Muscle of back (tissue), 11 donors: ENCODE data around the gene NEMP1. TPM values are rescaled to one million over a fixed set of nuclear protein-coding genes. Genes with fewer than 3 reads are reported as not detected.
"Not testable (repeated sequence)": the region's sequence is repeated elsewhere in the genome, so short reads cannot be mapped to it uniquely, and the experiment has no call there.

ENCODE experiments used
- DNase-seq, 3 donors: peaks; one replicate each; pipeline versions ENCODE4 v3.0.0 to v3.0.0-alpha.2; 2013
- polyA plus RNA-seq, 10 donors: library from polyadenylated mRNA; unstranded; fragments of 120-200 nt; gene quantifications; one replicate each; pipeline ENCODE4 v1.2.1, GENCODE V29; 2013; ENCODE audit not compliant: insufficient read length in 10 of 10

NEMP1 gene
- polyA plus RNA-seq, 10 donors: 13.5 to 26.0 (median 17.5) TPM

DNA sequence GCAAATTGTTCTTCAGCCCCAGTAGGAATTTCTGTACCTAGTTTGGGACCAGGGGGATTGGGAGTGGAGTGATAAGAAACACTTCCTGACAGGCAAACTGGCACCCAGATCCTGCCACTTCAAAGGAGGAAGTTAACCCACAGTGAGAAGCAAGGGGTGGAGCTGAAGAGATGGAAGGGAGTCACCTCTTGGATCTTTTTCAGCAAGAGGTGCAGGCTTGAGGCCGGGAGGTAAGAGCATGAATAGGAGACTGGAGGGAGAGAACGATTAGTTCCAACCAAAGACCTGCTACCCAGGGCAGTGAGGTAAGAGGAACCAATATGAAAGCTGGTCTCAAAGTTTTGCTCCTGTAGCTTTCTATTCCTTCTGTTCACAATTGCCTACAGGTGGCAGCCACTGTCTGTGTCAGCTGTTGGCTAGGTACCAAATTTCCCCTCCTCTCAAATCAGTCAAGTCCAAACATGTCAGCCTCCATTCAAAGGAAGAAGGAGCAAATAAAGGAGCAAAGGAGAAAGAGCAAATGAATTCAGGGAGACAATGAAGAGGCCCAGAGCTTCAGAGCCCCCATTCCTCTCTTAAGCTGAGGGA lies 47.4 kb downstream of the NEMP1 start:
- no peak for DNase-seq

DNA sequence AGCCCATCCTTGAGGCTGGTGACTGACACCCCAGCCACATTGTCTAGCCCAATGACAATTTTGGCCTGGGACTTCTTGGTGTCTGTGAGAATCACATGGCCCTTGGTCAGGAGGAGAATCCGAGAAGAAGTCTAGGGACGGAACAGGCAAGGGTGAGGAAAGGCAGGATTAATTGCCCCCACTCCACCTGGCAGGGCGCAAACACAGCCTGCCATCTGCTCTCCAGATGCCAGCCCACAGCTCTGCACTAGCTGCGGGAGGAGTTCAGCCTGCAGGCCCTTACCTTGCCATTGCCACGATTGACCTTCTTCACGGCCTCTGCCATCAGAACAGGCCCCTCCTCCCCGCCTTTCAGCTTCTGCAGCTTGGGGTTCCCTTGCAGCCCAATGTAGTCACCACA lies 49.1 kb downstream of the NEMP1 start:
- no peak for DNase-seq

DNA sequence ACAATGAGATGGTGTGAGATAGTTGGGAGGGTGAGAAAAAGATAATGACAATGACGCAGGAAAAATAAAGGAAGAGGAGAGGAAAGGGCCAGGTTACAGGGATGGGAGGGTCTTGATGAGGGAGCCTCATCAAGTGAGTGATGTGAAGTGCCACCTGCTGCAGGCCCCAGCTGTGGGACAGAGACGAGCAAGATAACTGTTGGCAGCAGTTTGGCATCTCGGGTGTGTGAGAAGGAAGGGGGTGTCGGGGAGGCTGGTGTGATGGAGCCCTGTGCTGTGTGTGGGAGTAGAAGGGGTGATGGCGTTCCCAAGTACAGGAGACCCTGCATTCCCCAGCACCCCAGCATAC lies 50.8 kb downstream of the NEMP1 start:
- no peak for DNase-seq

DNA sequence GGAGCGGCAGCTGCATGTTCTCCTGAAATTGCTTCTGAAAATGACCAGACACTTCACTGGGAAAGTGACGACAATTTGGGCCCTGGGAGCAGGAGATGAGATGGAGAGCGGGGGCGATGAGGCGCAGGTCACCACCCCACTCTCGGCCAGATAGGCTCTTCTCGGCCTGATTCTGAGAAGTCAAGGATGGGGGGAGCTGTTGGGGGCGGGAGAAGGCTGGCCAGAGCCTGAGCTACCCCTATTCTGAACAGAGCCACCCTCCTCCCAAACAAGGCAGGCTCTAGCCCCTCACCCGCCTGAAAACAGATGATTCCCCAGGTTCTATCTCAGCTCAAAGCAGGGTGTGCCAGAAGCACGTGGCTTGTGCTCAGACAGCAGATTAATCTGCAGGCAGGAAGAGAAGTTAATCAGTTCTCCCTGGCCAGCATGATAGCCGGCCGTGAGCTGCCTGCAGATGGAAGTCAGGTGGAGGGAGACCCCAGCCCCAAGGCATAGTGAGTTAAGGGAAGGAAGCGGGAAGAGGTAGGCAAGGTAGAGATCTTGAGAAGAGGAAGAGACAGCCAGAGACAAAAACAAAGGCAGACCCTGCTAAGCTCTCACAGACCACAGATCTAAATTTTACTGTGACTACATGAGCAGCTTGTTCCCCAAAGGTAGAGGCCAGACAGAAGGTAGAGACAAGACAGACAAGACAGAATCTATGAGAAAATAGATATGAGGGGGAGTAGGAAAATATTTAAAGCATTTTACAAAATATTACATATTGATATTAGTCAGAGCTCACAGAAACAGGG lies 51.4 kb downstream of the NEMP1 start:
- no peak for DNase-seq

DNA sequence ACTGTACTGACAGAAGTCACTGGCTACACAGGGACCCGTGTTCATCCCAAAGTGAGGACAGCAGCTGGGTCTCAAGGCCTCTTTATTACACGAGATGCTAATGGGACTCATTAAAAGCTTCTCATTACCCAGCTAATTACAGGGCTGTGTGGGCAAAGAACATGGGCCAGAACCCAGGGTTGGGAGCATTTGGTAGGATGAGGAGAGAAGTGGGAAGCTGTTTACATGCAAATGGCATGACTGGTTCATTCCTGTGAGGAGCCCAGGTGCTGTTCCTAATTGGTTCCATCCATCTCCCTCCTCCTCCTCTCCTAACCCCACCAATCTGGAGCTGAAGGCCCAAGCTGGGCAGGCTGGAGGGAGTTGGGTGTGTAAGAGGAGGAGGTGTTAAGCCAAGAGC lies 53.4 kb downstream of the NEMP1 start:
- DNase-seq: no peak

DNA sequence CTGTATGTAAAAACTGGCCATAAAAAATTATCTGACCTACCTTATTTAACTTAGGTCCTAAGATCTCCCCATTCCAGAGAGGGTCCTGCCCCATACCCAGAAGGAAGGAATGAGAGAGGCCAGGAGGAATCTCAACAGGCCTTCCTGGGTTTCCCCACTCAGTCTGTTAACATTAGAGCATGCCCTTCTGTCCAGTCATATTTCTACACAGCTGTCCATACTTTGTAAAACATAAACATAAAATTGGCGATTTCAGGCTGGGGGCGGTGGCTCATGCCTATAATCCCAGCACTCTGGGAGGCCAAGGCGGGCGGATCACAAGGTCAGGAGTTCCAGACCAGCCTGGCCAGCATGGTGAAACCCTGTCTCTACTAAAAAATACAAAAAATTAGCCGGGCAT lies 56.3 kb downstream of the NEMP1 start:
- DNase-seq: not testable (repeated sequence)

DNA sequence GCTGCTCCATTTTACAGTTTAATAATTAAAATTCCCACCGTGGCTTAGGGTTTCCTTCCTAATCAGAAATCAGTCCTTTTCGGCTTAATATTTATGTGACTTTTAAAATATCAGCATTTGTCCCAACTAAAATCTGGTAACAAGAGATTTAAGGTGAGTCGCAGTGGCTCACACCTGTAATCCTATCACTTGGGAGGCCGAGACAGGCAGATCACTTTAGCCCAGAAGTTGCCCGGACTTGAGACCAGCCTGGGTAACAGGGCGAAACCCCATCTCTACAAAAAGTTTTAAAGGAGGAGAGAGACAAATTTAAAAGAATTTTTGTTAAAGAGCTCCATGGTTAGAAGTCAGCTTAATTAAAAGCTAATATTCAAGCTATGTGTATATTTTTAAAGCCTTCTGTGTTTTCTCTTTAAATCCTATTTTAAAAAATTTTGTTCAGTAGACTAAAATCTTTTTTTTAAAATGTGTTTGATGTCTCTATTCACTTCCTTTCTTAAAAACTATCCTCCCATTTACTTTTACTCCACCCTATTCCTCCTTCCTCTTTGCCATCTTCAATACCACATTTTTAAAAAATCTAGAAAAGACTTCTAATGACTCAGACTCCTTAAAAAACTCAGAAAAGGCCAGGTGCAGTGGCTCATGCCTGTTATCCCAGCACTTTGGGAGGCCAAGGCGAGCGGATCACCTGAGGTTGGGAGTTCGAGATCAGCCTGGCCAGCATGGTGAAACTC lies 58.4 kb downstream of the NEMP1 start:
- no peak for DNase-seq

DNA sequence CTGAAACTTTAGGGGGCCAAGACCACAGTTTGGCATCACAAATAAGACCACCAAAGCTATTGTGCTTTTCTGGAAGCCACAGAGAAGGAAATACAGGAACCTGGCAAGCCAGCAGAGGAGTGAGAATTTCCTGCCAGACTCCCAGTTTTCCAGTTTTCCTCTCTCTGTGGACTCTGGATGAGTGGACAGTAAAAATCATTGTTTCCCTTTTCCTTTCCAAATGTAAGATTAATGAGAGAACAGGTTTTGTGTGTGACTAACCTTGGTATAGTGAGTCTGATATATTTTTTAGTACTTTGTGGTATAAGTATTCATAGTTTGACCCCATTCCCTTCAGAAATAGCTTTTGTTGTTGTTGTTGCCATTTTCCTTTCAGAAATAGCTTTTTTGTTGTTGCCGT lies 59.7 kb downstream of the NEMP1 start:
- no peak for DNase-seq

DNA sequence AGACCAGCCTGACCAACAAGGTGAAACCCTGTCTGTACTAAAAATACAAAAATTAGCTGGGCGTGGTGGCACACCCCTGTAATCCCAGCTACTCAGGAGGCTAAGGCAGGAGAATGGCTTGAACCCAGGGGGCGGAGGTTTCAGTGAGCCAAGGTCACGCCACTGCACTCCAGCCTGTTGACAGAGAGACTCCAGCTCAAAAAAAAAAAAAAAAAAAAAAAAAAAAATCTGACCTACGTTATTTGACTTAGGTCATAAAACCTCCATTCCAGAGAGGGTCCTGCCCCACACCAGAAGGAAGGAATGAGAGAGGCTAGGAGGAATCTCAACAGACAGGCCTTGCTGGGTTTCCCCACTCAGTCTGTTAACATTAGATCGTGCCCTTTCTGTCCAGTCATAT lies 60.2 kb downstream of the NEMP1 start:
- DNase-seq: not testable (repeated sequence)

DNA sequence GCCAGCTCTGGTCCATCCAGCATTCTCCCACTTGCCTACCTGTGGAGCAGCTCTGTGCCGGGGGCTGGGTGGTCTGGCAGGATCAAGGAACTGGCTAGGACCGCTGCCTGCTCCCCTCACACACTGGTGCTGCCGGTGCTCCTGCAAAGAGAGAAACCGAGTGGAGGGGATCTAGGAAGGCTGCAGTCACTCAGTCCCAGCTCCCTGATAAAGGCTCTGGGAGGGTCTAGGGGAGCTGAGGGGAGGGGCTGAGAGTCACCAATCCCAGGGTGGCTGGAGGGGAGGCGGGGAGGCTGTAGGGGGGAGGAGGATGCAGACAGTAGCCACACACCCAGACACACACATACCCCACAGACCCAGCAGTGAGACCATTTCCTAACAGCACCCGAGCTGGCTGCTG lies 62.2 kb downstream of the NEMP1 start, which contains the start of gene TAC3:
TSS of gene TAC3 (minus strand) at position 182 of the 400 bp plus-strand sequence. CDS start 732 bp downstream, outside the sequence.
- DNase-seq: no peak

DNA sequence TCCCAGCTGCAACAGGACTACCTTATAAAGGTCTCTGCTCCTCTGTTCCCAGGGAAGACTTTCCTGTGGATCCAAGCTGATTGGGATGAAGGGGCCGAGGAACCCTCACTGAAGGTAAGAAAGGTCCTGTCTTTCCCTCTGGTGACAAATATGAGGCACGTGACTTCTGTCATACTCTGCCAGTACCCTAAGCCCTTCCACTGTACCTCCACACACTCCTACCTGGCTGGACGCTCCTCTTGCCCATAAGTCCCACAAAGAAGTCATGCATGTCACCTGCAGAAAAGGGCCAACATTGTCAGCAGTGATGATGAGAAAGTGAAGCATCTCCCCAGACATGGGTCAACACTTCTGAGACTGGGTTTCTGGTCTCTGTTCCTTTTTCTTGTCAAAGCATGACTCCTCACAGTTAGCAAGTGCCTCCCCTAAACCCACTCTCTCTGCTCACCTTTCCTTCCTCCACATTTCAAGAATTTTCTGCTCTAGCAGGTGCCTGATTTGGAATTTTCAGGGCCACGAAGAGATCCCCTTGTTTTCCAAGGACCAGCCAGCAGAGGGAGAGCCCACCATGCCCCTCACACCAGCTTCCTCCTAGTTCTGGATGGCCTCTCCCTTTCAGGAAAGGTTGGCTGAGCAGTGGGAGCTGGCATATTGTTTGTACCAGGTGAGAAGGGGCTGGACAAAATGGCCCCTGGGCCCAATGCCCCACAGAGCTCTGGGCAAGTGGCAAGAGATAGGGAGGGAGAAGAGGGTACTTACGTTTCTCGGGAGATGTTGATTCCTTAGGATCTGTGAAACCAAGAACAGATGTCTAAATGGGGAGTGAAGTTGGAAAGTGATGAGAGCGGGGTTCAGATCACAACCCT lies 65.8 kb downstream of the NEMP1 start:
- DNase-seq: no peak

DNA sequence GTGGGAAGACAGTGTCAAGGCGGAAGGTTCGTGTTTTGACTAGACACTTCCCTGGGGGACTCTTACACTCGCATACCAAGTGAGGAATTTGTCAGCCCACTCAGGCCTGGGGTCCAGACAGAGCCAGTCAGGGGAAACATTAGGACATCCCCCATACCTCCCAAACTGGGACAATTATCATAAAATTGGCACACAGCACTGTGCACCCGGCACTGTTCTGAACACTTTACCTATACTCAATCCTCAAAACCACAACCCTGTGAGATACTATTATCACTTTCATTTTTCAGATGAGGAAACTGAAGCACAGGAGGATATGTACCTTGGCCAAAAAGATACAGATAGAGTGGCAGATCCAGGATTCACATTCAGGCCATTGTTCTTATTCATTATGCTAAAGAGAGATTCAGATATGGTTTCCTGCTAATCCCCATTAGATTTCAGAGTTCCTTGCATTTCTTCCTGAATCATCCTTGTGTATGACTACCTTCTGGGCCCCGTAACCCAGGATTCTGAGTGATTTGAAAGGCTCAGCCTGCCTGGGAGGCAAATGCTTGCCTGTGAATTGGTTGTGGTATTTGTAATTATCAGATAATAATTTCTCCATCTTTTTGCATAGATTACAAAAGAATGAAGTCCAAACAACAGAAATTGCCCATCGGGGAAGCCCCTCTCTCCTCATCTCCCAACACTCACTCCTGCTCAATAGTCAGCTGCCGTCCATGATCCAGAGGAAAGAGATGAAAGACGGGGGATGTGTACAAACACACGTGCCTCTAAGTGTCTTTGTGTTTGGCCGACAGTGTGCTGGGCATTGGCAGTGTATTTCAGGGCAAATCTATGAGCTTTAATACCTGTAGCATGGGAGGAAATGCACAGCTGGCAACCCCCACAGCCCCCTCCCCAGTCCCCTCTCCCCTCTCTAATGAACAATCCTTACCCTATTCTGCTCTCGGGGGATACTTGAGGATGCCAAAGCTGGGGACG lies 66.9 kb downstream of the NEMP1 start:
- DNase-seq: no peak

DNA sequence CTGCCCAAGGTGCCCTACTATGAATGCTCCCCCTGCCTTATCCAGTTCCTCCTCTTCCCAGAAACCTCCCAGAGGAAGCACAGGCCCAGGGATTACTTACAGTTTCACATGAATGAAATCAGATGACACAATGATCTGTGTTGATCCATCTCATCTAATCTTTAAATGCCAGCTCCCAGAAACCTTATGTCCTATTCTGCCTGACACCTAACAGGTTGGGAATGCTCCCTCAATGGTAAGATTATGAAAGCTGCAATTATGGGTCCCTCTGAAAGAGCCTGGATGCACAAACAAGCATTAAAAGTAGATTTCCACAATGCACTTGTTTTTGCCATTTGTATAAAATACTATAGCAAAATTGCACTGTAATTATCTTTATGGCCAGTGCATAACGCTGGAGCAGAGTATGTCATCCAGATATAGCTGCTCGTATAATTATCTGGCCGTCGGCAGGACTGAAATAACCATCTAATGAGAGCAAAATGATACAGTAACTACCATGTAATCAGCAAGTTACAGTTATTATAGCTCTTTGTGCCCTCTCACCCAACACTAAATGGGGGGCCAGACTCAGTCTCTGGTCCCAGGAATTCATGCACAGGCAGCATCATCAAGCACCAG lies 67.9 kb downstream of the NEMP1 start:
- DNase-seq: no peak

DNA sequence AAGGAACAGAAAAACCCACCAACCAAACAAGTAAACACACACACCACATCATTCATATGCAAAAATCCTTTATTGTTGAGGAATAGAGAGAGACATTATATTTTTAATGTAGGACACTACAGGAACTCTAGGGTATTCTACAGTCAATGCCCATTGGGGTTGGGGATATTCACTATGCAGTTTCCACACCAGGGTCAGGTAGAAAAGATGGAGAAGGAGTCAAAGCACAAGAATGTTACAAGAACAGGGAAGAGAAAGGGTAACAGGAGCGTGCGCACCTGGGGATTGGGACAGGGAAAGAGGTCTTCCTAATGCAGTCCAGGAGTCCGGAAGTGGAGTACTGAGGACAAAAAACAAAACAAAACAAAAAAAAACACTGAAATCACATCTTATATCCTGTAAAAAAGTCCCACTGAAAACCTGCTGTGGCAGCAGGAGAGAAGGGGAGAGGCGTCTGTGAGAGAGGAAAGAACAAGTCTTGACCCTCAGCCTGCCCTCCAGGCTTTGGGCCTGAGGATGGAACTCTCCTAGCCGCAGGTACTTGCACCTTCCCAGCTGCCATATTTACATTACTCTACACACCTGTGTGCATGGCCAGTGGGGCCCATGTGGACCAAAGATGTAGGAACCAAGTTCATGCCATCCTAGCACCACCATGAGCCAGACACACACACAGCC lies 68.5 kb downstream of the NEMP1 start:
- DNase-seq: no peak

DNA sequence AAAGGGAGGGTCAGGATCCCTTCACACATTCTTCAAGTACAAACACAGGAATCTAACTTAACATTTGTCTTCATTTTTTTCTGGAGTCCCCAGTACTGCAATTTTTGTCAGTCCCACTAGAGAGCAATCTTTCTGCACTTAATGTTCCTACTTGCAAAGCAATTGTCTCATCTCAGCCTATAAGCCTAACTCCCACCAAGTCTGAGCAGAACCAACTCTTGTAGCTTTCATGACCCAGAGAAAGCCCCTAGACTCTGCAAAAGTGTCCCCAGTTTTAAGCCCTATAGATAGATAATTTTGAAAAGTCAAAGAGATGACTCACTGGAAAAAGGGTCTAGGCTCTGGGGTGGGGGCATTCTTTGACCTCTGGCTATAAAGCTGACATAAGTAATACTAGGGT lies 70.4 kb downstream of the NEMP1 start:
- DNase-seq: peak; percentile 40 to 76 (median 52)

DNA sequence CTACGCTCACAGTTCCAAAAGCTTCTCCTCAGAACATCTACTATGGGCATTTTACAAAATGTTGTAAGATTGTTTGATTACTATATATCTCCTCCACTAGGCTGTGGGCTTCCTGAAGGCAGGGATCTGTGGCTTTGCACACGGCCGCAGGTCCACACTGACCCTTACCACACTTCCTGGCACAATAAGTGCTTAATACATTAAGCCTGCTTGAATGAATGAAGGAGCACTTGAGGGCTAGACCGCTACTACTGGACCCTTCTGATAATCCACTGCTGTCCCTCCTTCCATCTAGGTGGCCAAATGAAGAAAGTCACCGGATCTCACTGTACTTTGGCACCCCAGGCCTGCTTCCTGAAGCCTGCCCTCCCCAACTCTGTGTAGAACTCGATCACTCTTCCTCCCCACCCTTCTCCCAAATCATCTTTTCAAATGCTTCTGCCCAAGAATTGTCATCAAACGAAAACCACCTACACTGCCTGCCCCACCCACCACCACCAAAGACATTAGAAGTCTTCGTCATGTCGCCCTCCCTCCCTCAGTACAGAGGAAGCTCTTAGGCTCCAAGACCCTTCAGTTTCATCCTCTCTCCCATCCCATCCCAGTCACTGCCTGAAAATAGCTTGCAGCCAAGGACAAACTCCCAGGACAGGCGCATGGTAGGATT lies 71.6 kb downstream of the NEMP1 start:
- DNase-seq: no peak

DNA sequence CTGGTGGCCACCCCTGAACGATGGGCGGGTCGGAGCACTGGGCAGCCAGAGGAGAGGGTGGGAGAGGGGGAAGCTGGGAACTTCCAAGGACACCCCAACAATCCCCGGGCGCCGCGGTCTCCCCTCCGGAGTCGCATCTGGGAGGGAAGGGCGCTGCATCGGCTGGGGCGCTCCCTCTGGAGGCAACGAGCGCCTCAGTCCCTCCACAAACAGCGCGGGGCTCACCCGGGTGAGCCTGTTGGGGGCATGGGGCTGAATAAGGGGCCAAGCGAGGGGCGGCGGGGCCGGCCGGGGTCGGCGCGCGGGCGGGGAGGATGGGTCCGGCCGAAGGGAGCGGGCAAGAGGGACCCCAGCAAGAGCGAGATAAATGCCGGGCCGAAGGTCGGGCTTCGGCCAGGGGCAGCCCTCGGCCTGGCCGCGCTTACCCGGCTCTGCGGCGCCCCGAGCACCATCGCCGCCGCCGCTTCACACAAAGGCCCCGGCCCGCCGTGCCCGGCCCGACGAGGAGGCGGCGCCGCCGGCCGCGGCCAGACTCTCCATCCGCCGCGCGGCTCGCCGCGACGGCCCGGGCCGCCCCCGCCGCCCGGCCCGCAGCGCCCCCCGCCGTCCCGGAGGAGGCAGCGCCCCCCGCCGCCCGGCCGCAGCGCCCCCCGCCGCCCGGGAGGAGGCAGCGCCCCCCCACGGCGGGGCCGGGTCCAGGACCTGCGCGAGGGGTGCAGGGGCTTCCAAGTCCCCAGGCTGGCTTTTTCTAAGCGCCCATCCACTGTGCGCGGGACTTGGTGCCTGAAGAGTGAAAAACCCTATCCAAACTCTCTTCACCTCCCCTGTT lies 72.4 kb downstream of the NEMP1 start, which contains the start of gene ZBTB39:
TSS of gene ZBTB39 (minus strand) at position 567 of the 829 bp plus-strand sequence. CDS start 1,629 bp downstream, outside the sequence.
- peak; percentile 51 to 76 (median 57) for DNase-seq
